ENCODE measurements around the gene TAOK2.

GRCh38 chr16:29996766-29997250 is 23.1 kb downstream of the TAOK2 start:
- no peak for TF ChIP-seq CTCF (IDR thresholded peaks at IDR 0.05)
- no peak for TF ChIP-seq EP300 (IDR thresholded peaks at IDR 0.05)
- TF ChIP-seq POLR2A (IDR thresholded peaks at IDR 0.05), result no peak

Data from tibial nerve (tissue), 4 donors.